ENCODE measurements around the gene XRCC4. TPM values are rescaled to one million over a fixed set of nuclear protein-coding genes. Genes with fewer than 3 reads are reported as not detected.

Gene XRCC4
- total RNA-seq, 1 experiment from 2014 or later: 10.8 TPM

GRCh38 chr5:83357621-83358231 is 280.4 kb downstream of the XRCC4 start:
- no peaks in the 10 kb centered on the region for H3K23me2 ChIP-seq (ENCODE audit: insufficient read length, low read depth, low read length, poor library complexity, severe bottlenecking)
- H2AK5ac ChIP-seq (ENCODE audit: insufficient read length, low read length): no peak overlapping the region
- H4K91ac ChIP-seq (ENCODE audit: insufficient read length, low read depth, low read length): no peak overlapping the region
- H3K27ac ChIP-seq (ENCODE audit: insufficient read length, low read depth, low read length): no peak overlapping the region
- TF ChIP-seq CTCF (conservative IDR thresholded peaks at IDR 0.05): no peak
- Mint-ChIP-seq H3K4me1 (peaks cover 41 to 47% of the 10 kb centered on the region in 2 experiments), H3K27ac (peak overlapping the region in 1 of 3 experiments; percentile 34; a peak in 2 of 7 replicates), H3K9me3 (peaks cover 9 to 12% of the 10 kb centered on the region in 2 experiments; a peak in 4 of 5 replicates), H3K27me3 (ENCODE audit: low read depth) (no peaks in the 10 kb centered on the region), H3K4me3 (no peak overlapping the region), H3K36me3 (ENCODE audit: insufficient read depth in 1 of 3, low read depth in 3 of 3) (peaks cover 13 to 29% (median 13%) of the 10 kb centered on the region in 3 experiments)
- H2BK12ac ChIP-seq (ENCODE audit: insufficient read length, low read depth, low read length): peak overlapping the region; percentile 25
- no peak overlapping the region for H3K56ac ChIP-seq (ENCODE audit: insufficient read length, low read depth, low read length)
- no peaks in the 10 kb centered on the region for H4K20me1 ChIP-seq (ENCODE audit: control insufficient read depth, insufficient read depth, insufficient read length)
- H3K9ac ChIP-seq (ENCODE audit: extremely low read depth, insufficient read length, low read length): no peak overlapping the region
- no CpG with 5 or more reads among the region's 9 CpGs for WGBS (ENCODE audit: extremely low coverage, insufficient read length, low lambda C conversion rate)
- peaks cover 7% of the 10 kb centered on the region for H3K9me3 ChIP-seq (ENCODE audit: control insufficient read depth, low read depth, low read length)
- H4K8ac ChIP-seq (replicated peaks; ENCODE audit: insufficient read length, low read depth, low read length): no peak overlapping the region
- H3K27me3 ChIP-seq (ENCODE audit: insufficient read depth, low read length): no peaks in the 10 kb centered on the region
- H4K5ac ChIP-seq (ENCODE audit: insufficient read length, low read depth, low read length): no peak overlapping the region
- H3K4me1 ChIP-seq (ENCODE audit: insufficient read depth, low read length): peaks cover 3% of the 10 kb centered on the region; the same call in 1 of the 2 replicates
- H3T11ph ChIP-seq (ENCODE audit: low read length): no peak overlapping the region
- no peak overlapping the region for H2BK15ac ChIP-seq (ENCODE audit: low read depth, low read length)
- no peak overlapping the region for H3K4me2 ChIP-seq (ENCODE audit: insufficient read depth, insufficient read length, low read length)
- no peak overlapping the region for H2BK120ac ChIP-seq (ENCODE audit: low read depth, low read length, poor library complexity, severe bottlenecking)
- H2AFZ ChIP-seq (ENCODE audit: low read length): no peak overlapping the region
- no peak overlapping the region for H3K14ac ChIP-seq (ENCODE audit: insufficient read depth, low read length)
- H3K4ac ChIP-seq (ENCODE audit: low read depth, low read length): no peak overlapping the region
- no peaks in the 10 kb centered on the region for H3K79me2 ChIP-seq (ENCODE audit: insufficient read depth, low read length)
- H2BK5ac ChIP-seq (ENCODE audit: insufficient read length, low read length): no peak overlapping the region
- H3K23ac ChIP-seq (ENCODE audit: insufficient read length, low read depth, low read length): no peak overlapping the region
- DNase-seq: no peak
- no peaks in the 10 kb centered on the region for H3K79me1 ChIP-seq (ENCODE audit: insufficient read depth, low read depth, low read length, poor library complexity, severe bottlenecking)
- no peak overlapping the region for H3K18ac ChIP-seq (ENCODE audit: insufficient read length, low read depth, low read length)
- H2BK20ac ChIP-seq (ENCODE audit: low read depth, low read length, poor library complexity, severe bottlenecking): no peak overlapping the region
